Lower lobe of right lung (tissue), 2 donors: Measurements from ENCODE around the gene PRR36. TPM values are rescaled to one million over a fixed set of nuclear protein-coding genes. Genes with fewer than 3 reads are reported as not detected.
A peak's percentile ranks its signal among the peaks of the same experiment; 100 is the strongest.

Experiments used
- ATAC-seq, 2 donors: fragments of 200-7000 bp; cut with Tn5 transposase; one replicate each; pipeline ENCODE4 v1.9.1; 2020 to 2022; ENCODE audit warnings: mild to moderate bottlenecking in 2 of 2, moderate library complexity in 2 of 2
- DNase-seq: peaks from one replicate; pipeline ENCODE4 v3.0.0-alpha.2; 2020
- H3K27ac ChIP-seq: fragments of 200-600 bp; one replicate; pipeline ENCODE4 v1.8.0; 2022
- H3K27me3 ChIP-seq: fragments of 200-600 bp; one replicate; pipeline ENCODE4 v1.8.0; 2022; ENCODE audit warnings: low read depth
- H3K36me3 ChIP-seq: fragments of 200-600 bp; one replicate; pipeline ENCODE4 v1.8.0; 2022; ENCODE audit warnings: mild to moderate bottlenecking
- H3K4me1 ChIP-seq: fragments of 200-600 bp; one replicate; pipeline ENCODE4 v1.8.0; 2022
- H3K4me3 ChIP-seq: fragments of 200-600 bp; one replicate; pipeline ENCODE4 v1.8.0; 2022; ENCODE audit warnings: mild to moderate bottlenecking
- H3K9me3 ChIP-seq: fragments of 200-600 bp; one replicate; pipeline ENCODE4 v1.8.0; 2022
- CTCF ChIP-seq: fragments of 200-600 bp; IDR thresholded peaks from one replicate; pipeline ENCODE4 v1.8.0; 2022; ENCODE audit warnings: antibody characterized with exemption, mild to moderate bottlenecking
- intact Hi-C: fragments of 100-400 bp; cut with DNase I; formaldehyde crosslinking; loops from one replicate; pipeline ENCODE4 v1.11.0; 2022
- total RNA-seq: library from RNA; stranded (reverse); fragmentation: NEBNext Ultra II Directional; extraction: Animal tissue kit (Norgen Biotek cat#: 25700); gene quantifications from one replicate; pipeline ENCODE4 v1.2.1, GENCODE V29; 2021
- donor health status: DM: no; HTN: yes; CAD: no; lungs with severe emphysema.

Gene PRR36
- total RNA-seq, 1 donor from 2014 or later, result 2.5 TPM

- no peak overlapping the region for H3K27ac ChIP-seq
Observed at GRCh38 chr19:7831452-7831851, 42.7 kb downstream of the PRR36 start.

GRCh38 chr19:7830823-7831222 lies 43.4 kb downstream of the PRR36 start:
- H3K4me3 ChIP-seq, result peak overlapping the region; percentile 66
- intact Hi-C loops, result no loop called here
- peaks cover 30% of the 10 kb centered on the region for H3K4me1 ChIP-seq
- H3K27ac ChIP-seq, result no peak overlapping the region
- no peak for DNase-seq
- TF ChIP-seq CTCF, result no peak
- no peaks in the 10 kb centered on the region for H3K9me3 ChIP-seq
- H3K27me3 ChIP-seq, result no peaks in the 10 kb centered on the region
- no peaks in the 10 kb centered on the region for H3K36me3 ChIP-seq
- no peak for ATAC-seq

More at GRCh38 chr19:7831452-7831851, 42.7 kb downstream of the PRR36 start:
- Histone ChIP-seq H3K4me1 (peaks cover 30% of the 10 kb centered on the region), H3K9me3 (no peaks in the 10 kb centered on the region), H3K36me3 (no peaks in the 10 kb centered on the region), H3K27me3 (no peaks in the 10 kb centered on the region), H3K4me3 (no peak overlapping the region)
- ATAC-seq (no peak), DNase-seq (no peak)
- no peak for TF ChIP-seq CTCF
- intact Hi-C loops, result no loop called here

GRCh38 chr19:7830272-7830771 lies 43.9 kb downstream of the PRR36 start:
- Histone ChIP-seq H3K27me3 (no peaks in the 10 kb centered on the region), H3K27ac (no peak overlapping the region), H3K9me3 (no peaks in the 10 kb centered on the region), H3K4me3 (peak overlapping the region; percentile 66), H3K36me3 (no peaks in the 10 kb centered on the region), H3K4me1 (peaks cover 30% of the 10 kb centered on the region)
- DNase-seq (peak; percentile 66), ATAC-seq (no peak)
- intact Hi-C loops, result no loop called here
- no peak for TF ChIP-seq CTCF

- DNase-seq (peak; percentile 99), ATAC-seq (peak; percentile 94 to 95)
- no peak for TF ChIP-seq CTCF
- peak within 1 kb of the TSS; percentile 66 for H3K4me3 ChIP-seq
- no peak within 1 kb of the TSS for H3K27ac ChIP-seq
- H3K36me3 ChIP-seq, result no peaks in the 10 kb centered on the region
- H3K4me1 ChIP-seq, result peaks cover 30% of the 10 kb centered on the region
- intact Hi-C loops, result no loop called here
- no peaks in the 10 kb centered on the region for H3K9me3 ChIP-seq
- H3K27me3 ChIP-seq, result no peaks in the 10 kb centered on the region
Observed at GRCh38 chr19:7829561-7830271, 44.5 kb downstream of the PRR36 start, which contains the start of gene EVI5L. Gene EVI5L, plus strand, starts transcription at chr19:7830218. Its CDS starts 16,325 bp downstream, at chr19:7846543.

- Histone ChIP-seq H3K4me1 (peaks cover 30% of the 10 kb centered on the region), H3K36me3 (no peaks in the 10 kb centered on the region), H3K27ac (no peak overlapping the region), H3K4me3 (peak overlapping the region; percentile 48), H3K27me3 (no peaks in the 10 kb centered on the region), H3K9me3 (no peaks in the 10 kb centered on the region)
- TF ChIP-seq CTCF, result no peak
- DNase-seq (no peak), ATAC-seq (no peak)
- intact Hi-C loops, result no loop called here
Observed at GRCh38 chr19:7829166-7829520, 45.0 kb downstream of the PRR36 start.
